GM12878 (cell line): ENCODE measurements around the gene CHRNE. TPM values are rescaled to one million over a fixed set of nuclear protein-coding genes. Genes with fewer than 3 reads are reported as not detected.
"Not testable (repeated sequence)": the region's sequence is repeated elsewhere in the genome, so short reads cannot be mapped to it uniquely, and the experiment has no call there.

Source experiments
- ATAC-seq: fragments of 200-7000 bp; cut with Tn5 transposase; 3 replicates; pipeline ENCODE4 v1.9.1; 2020; ENCODE audit warnings: mild to moderate bottlenecking, moderate library complexity
- BruUV-seq: library from RNA; stranded (reverse); fragments of 400-500 nt; replicated peaks from 2 replicates; lab custom pipeline; 2021; lab: Mats Ljungman, UMichigan
- CTCF ChIA-PET: fragments of 300-600 bp; sonication (Branson Sonifier 250); formaldehyde crosslinking; extraction: SDS; loops from one replicate; lab custom pipeline; 2021; ENCODE audit warnings: inconsistent platforms; lab: Yijun Ruan, JAX
- POLR2A ChIA-PET: fragments of 350-600 bp; formaldehyde crosslinking; extraction: SDS; loops from one replicate; lab custom pipeline; 2021; ENCODE audit warnings: inconsistent platforms; lab: Charles Lee
- RAD21 ChIA-PET: fragments of 300-600 bp; sonication (Branson Sonifier 250); formaldehyde crosslinking; loops from one replicate; lab custom pipeline; 2023; ENCODE audit warnings: antibody characterized with exemption; ENCODE audit not compliant: unreplicated experiment; lab: Charles Lee
- SMC1A ChIA-PET: fragments of 300-600 bp; sonication (Branson Sonifier 250); formaldehyde crosslinking; loops from one replicate; lab custom pipeline; 2023; ENCODE audit not compliant: unreplicated experiment, uncharacterized antibody; lab: Charles Lee
- DNase-seq: peaks from one replicate; pipeline ENCODE4 v3.0.0-alpha.2; 2011; ENCODE audit warnings: low read depth, low spot score
- FAIRE-seq: peaks from 3 replicates; lab custom pipeline; 2011; peaks lifted over from hg19 to GRCh38; lab: Jason Lieb, UNC
- H2AFZ ChIP-seq: 2 replicates; pipeline ENCODE4 v1.6.0; 2011; ENCODE audit warnings: low read depth, low read length, control low read depth; ENCODE audit not compliant: control insufficient read depth
- H3K27ac ChIP-seq: 2 replicates; pipeline ENCODE4 v1.5.1; 2011; ENCODE audit warnings: control low read depth; ENCODE audit not compliant: control insufficient read depth, insufficient read depth
- H3K27me3 ChIP-seq, 2 experiments: replicated peaks in 1 of 2; 2 replicates each; pipeline versions ENCODE4 v1.6.0 to v1.6.1; 2011; ENCODE audit warnings: low read length in 1 of 2; ENCODE audit not compliant: control insufficient read depth in 2 of 2, insufficient read depth in 2 of 2
- H3K36me3 ChIP-seq, 2 experiments: 2 replicates each; pipeline ENCODE4 v1.5.1; 2011; ENCODE audit warnings: low read length in 1 of 2; ENCODE audit not compliant: control insufficient read depth in 2 of 2, insufficient read depth in 2 of 2
- H3K4me1 ChIP-seq: 2 replicates; pipeline ENCODE4 v1.6.1; 2011; ENCODE audit warnings: mild to moderate bottlenecking, low read length, moderate library complexity, mixed read lengths; ENCODE audit not compliant: control insufficient read depth, insufficient read depth
- H3K4me2 ChIP-seq: 2 replicates; pipeline ENCODE4 v1.6.0; 2011; ENCODE audit warnings: control low read depth; ENCODE audit not compliant: control insufficient read depth, insufficient read depth
- H3K4me3 ChIP-seq: fragments of 200-600 bp; sonication (generic); 2 replicates; pipeline ENCODE4 v1.5.1; 2016
- H3K79me2 ChIP-seq: 2 replicates; pipeline ENCODE4 v1.6.0; 2011; ENCODE audit warnings: low read length; ENCODE audit not compliant: control insufficient read depth, insufficient read depth
- H3K9ac ChIP-seq: 2 replicates; pipeline ENCODE4 v1.8.0; 2011; ENCODE audit warnings: low read length, control low read depth, mixed read lengths; ENCODE audit not compliant: control insufficient read depth, insufficient read depth
- H3K9me3 ChIP-seq: replicated peaks from 3 replicates; pipeline ENCODE4 v1.5.1; 2011; ENCODE audit warnings: mild to moderate bottlenecking, low read length; ENCODE audit not compliant: control insufficient read depth, insufficient read depth
- H4K20me1 ChIP-seq: 2 replicates; pipeline ENCODE4 v1.6.0; 2011; ENCODE audit not compliant: control insufficient read depth, insufficient read depth
- ZBTB33 ChIP-seq: fragments of 450-650 bp; IDR thresholded peaks from 2 replicates; pipeline ENCODE4 v1.6.1; 2017; ENCODE audit warnings: mild to moderate bottlenecking
- ZSCAN29 ChIP-seq: fragments of 450-650 bp; IDR thresholded peaks from 2 replicates; pipeline ENCODE4 v1.6.1; 2017; ENCODE audit warnings: mild to moderate bottlenecking, moderate library complexity
- WGBS: methylation state at CpG from one replicate; pipeline ENCODE4 v1.1.6; 2016; ENCODE audit warnings: low lambda C conversion rate; ENCODE audit not compliant: insufficient replicate concordance, insufficient coverage; ENCODE audit errors: missing lambda C conversion rate; 5-methylcytosine and 5-hydroxymethylcytosine counted together
- in situ Hi-C: fragments of 300-500 bp; cut with MboI; formaldehyde crosslinking; loops from 9 replicates; pipeline ENCODE4 v1.14.3; 2018; ENCODE audit warnings: mixed read lengths
- intact Hi-C: fragments of 100-400 bp; cut with micrococcal nuclease; formaldehyde crosslinking; loops from one replicate; pipeline ENCODE4 v1.14.2; 2022; ENCODE audit not compliant: unreplicated experiment
- polyA plus RNA-seq, 11 experiments: library from polyadenylated mRNA; depleted of rRNA in 4 of 11; unstranded in 6 of 11; stranded (reverse) in 5 of 11; fragments of >200 nt; fragmentation: Nextera tagmentation in 4 of 11; fragmentation: Illumina TruSeq in 1 of 11; extraction: Ambion mirVana in 4 of 11; extraction: Trizol in 1 of 11; gene quantifications; 1 replicate in 1 of 11; 2 replicates in 10 of 11; pipeline versions ENCODE4 v1.2.1 to v1.2.3, GENCODE V29; 2011 to 2016; ENCODE audit warnings: inconsistent platforms in 2 of 11, missing spikeins in 2 of 11, low read depth in 1 of 11
- total RNA-seq, 4 experiments: library from RNA; depleted of rRNA in 3 of 4; stranded (reverse); fragments of >200 nt in 3 of 4; fragmentation: Illumina TruSeq in 1 of 4; extraction: Trizol in 1 of 4; gene quantifications; 2 replicates each; pipeline versions ENCODE4 v1.2.1 to v1.2.3, GENCODE V29; 2013 to 2021

Gene CHRNE
- total and polyA plus RNA-seq, 10 of the 15 experiments (the other 5 are each of a cell fraction or from before 2014, with no cell fraction given) = 0.05 to 0.11 (median 0.08) TPM; not detected in 6

GRCh38 chr17:4919511-4920047 lies 16.7 kb upstream of the CHRNE start (continued):
- no peak for TF ChIP-seq ZBTB33
- no peak for TF ChIP-seq ZSCAN29

GRCh38 chr17:4914551-4914950 lies 11.7 kb upstream of the CHRNE start:
- ChIA-PET RAD21 (interaction anchor here (0.6 to 2.0 kb wide), 3 partner anchors 52 to 198 kb away, joined by 3 to 10 read pairs (median 5); no protein-coding TSS in a partner anchor), POLR2A (interaction anchor here (1.4 kb wide), 1 partner anchor 25 kb away, joined by 4 read pairs; the partner anchor contains the start of genes RNF167 and SLC25A11), CTCF (interaction anchor here (1.0 to 1.5 kb wide), 3 partner anchors 9 to 149 kb away, joined by 3 to 6 read pairs (median 4); partner anchors contain the start of gene CHRNE)
- intact Hi-C loops, H3K4me2 ChIP-seq, H3K9ac ChIP-seq, H3K4me1 ChIP-seq, H3K9me3 ChIP-seq, H3K36me3 ChIP-seq, FAIRE-seq, H3K79me2 ChIP-seq, H3K27ac ChIP-seq, SMC1A ChIA-PET, ATAC-seq, BruUV-seq, H3K27me3 ChIP-seq, H4K20me1 ChIP-seq, H2AFZ ChIP-seq, DNase-seq, H3K4me3 ChIP-seq, in situ Hi-C loops: not testable (repeated sequence)
- 45% methylated on average over 4 of the region's 4 CpGs for WGBS
